GM13977 (cell line): ENCODE results near the gene GRAMD1B.

Experiments used
- DNase-seq: peaks from one replicate; pipeline ENCODE4 v3.0.0; 2012; ENCODE audit warnings: low spot score
- CTCF ChIP-seq: IDR thresholded peaks from 2 replicates; pipeline ENCODE4 v1.5.1; 2012; ENCODE audit warnings: mild to moderate bottlenecking, control low read depth; ENCODE audit not compliant: insufficient read depth; ENCODE audit errors: extremely low read depth, missing control alignments
- in situ Hi-C: fragments of 300-500 bp; cut with MboI; formaldehyde crosslinking; loops from one replicate; pipeline ENCODE4 v1.12.0; 2022; ENCODE audit warnings: low sequenced_read_pairs, low pct_unique_long_range_greater_than_20kb, mixed read lengths, inconsistent platforms; ENCODE audit not compliant: unreplicated experiment

GRAMD1B gene

GRCh38 chr11:123601136-123601535, 171.1 kb downstream of the GRAMD1B start:
- no peak for DNase-seq
- in situ Hi-C loops, result no loop called here
- TF ChIP-seq CTCF, result no peak

GRCh38 chr11:123601743-123602142, 171.7 kb downstream of the GRAMD1B start:
- no peak for TF ChIP-seq CTCF
- in situ Hi-C loops, result no loop called here
- no peak for DNase-seq

GRCh38 chr11:123603666-123604065, 173.6 kb downstream of the GRAMD1B start:
- TF ChIP-seq CTCF, result no peak
- in situ Hi-C loops, result no loop called here
- no peak for DNase-seq

- in situ Hi-C loops, result no loop called here
- no peak for DNase-seq
- TF ChIP-seq CTCF, result no peak
Measured at GRCh38 chr11:123607781-123608180, 177.7 kb downstream of the GRAMD1B start.

- DNase-seq, result no peak
- no peak for TF ChIP-seq CTCF
- in situ Hi-C loops, result no loop called here
Measured at GRCh38 chr11:123608371-123608770, 178.3 kb downstream of the GRAMD1B start.

GRCh38 chr11:123608945-123609344, 178.9 kb downstream of the GRAMD1B start:
- no peak for DNase-seq
- TF ChIP-seq CTCF, result no peak
- in situ Hi-C loops, result no loop called here

- in situ Hi-C loops, result no loop called here
- no peak for DNase-seq
- TF ChIP-seq CTCF, result no peak
Measured at GRCh38 chr11:123611698-123612097, 181.6 kb downstream of the GRAMD1B start.
